Measurements from ENCODE around the gene TTC1.

Gene TTC1

GRCh38 chr5:160084144-160084543 is 75.2 kb downstream of the TTC1 start:
- DNase-seq (ENCODE audit: low read depth, low spot score) = no peak

DNA sequence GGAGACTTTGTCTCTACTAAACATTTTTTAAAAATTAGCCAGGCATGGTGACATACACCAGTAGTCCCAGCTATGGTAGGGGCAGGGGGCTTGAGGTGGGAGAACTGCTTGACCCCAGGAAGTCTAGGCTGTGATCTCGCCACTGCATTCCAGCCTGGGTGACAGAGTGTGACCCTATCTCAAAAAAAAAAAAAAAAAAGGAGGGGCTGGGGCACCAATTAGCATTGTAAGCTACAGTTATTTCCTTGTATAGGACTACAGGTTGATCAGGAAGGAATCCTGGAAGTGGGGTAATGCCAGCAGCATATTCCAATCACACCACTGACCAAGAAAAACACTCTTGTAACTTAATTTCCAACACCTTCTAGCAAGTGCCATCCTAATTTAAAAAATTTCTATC is 78.3 kb downstream of the TTC1 start:
- DNase-seq (ENCODE audit: low read depth, low spot score) = no peak

GRCh38 chr5:160088805-160089204 is 79.9 kb downstream of the TTC1 start:
- no peak for DNase-seq (ENCODE audit: low read depth, low spot score)

DNA sequence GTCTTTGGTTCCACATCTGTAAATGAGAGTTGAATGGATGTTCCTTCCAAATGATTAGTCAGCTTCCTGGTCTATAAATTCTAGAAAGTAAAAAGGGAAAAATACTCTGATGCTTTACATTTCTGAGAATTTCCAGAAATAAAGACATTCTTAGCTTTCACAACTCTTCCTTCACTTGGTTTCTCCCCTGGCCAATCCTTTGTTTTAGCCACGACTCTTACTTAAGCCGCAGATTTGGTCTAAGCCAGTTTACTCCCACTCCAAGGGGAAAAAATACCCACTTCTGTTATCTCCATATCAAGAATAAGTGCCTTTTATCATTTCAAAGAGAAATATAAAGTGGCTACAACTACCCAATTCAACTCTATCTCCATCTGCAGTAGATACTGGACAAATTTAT is 80.6 kb downstream of the TTC1 start:
- DNase-seq (ENCODE audit: low read depth, low spot score) = no peak

GRCh38 chr5:160090059-160090458 is 81.1 kb downstream of the TTC1 start:
- no peak for DNase-seq (ENCODE audit: low read depth, low spot score)

GRCh38 chr5:160092514-160092913 is 83.6 kb downstream of the TTC1 start:
- DNase-seq (ENCODE audit: low read depth, low spot score) = no peak

DNA sequence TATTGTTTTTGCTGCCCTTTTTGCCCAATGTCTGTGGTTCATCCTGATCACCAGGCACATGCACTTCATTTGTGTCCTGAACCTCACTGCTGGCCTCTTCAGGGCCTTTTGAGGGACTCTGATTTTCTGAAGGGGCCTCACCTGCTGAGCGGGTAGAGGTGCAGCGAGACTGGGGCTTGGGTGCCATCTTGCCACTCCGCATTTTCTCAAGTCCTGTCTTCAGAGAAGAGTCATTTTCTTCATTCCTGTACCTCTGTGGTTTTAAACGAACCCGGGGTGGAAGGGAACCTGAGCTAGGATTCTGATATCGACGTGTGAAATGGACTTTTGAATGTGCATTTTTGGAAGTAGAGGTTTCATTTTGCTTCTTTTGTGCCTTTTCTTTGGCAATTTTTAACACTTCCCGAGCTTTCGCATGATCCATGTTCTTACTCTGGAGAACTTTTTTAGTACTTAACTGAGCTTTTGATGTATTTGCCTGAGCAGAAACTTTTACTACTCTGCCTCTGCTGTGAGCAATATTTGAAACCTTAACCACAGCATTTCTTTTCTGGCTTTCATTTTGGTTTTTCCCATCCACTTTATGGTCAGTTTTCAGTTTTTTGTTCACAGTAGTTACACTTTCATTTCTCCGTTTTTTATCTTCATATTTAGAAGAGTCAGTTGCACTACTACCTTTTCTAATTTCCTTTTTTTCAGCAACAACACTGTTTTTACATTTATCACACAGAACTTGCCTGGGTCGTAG is 84.2 kb downstream of the TTC1 start:
- no peak for DNase-seq (ENCODE audit: low read depth, low spot score)

DNA sequence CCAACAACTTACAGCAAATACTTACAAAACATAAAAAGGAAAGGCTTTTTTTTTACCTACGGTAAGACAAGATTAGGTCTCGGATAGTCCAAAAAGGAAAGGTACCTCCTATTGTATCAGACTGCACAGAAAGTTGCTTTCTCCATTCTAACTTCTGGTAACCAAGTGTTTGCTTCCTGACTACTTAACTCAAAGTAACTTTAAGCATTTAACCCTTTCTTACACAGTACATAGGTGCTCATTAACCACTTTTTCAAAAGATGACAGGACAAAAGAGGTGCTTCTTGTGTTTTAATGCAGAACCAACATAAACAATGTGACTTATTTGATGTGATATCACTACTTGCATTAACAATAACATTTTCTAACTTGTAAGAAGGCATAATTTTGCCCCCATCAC is 87.2 kb downstream of the TTC1 start:
- no peak for DNase-seq (ENCODE audit: low read depth, low spot score)

DNA sequence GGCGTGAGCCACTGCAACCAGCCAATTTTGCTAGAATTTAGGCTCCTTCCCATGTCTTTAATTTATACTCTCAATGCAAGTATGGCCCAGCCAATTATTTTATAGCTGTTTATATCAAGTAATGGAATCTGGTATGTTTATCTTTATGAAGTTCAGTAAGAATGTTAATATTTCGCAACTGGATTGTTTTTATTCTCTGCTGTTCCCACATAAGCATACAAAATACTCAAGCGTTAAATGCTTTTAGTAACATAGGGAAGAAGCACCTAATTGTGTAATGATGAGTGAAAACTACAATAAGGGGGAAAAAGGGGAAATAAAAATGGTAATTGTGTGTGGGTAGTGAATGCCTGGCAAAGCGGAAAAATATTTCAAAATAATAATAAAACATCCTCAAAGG is 89.1 kb downstream of the TTC1 start:
- no peak for DNase-seq (ENCODE audit: low read depth, low spot score)

DNA sequence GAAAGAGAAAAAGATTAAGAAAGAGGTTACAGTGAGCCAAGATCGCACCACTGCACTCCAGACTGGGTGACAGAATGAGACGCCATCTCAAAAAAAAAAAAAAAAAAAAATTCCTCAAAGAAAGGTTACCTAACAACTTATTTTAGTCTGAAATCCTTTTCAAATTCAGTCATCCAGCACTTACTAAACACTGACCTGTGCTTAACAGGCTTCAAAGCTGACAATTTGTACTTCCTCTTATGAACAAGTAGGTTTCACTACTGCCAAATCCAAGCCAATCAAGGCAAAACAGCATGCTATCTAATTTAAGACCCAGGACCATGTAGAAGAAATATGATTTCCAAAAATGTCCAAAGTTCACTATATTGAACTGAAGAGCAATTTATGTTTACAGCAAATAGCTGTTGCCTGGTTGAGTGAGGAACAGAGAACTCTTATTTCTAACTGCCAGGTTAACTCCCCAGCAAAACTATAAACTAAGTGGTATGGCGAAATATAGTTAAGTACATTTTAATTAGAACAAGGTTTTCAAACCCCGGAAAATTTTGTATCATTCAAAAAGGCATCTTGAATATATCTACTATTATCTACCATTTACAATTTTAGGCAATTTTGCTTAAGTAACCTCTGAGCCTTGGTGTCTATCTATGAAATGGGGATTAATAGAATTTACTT is 96.9 kb downstream of the TTC1 start:
- no peak for DNase-seq (ENCODE audit: low read depth, low spot score)

- DNase-seq (ENCODE audit: low read depth, low spot score) = no peak
Observed at GRCh38 chr5:160108124-160108523, 99.2 kb downstream of the TTC1 start.

All from smooth muscle cell of the brain vasculature (primary cell).